ENCODE measurements around the gene HID1. TPM values are rescaled to one million over a fixed set of nuclear protein-coding genes. Genes with fewer than 3 reads are reported as not detected.

HID1 gene
- total RNA-seq, 4 donors from 2014 or later: 4.6 to 21.9 (median 10.8) TPM

GRCh38 chr17:74904687-74905409, 67.7 kb downstream of the HID1 start:
- 52 to 62% methylated on average over 5 of the region's 7 CpGs for WGBS, 2 donors (ENCODE audit: low coverage in 1 of 2)
- Histone ChIP-seq H3K4me3 (no peak overlapping the region), H3K9me3 (no peaks in the 10 kb centered on the region), H3K27me3 (peaks cover 66% of the 10 kb centered on the region), H3K27ac (no peak overlapping the region), H3K36me3 (no peaks in the 10 kb centered on the region), H3K4me1 (no peaks in the 10 kb centered on the region)
- ATAC-seq: no peak
- TF ChIP-seq, protein P1, sequence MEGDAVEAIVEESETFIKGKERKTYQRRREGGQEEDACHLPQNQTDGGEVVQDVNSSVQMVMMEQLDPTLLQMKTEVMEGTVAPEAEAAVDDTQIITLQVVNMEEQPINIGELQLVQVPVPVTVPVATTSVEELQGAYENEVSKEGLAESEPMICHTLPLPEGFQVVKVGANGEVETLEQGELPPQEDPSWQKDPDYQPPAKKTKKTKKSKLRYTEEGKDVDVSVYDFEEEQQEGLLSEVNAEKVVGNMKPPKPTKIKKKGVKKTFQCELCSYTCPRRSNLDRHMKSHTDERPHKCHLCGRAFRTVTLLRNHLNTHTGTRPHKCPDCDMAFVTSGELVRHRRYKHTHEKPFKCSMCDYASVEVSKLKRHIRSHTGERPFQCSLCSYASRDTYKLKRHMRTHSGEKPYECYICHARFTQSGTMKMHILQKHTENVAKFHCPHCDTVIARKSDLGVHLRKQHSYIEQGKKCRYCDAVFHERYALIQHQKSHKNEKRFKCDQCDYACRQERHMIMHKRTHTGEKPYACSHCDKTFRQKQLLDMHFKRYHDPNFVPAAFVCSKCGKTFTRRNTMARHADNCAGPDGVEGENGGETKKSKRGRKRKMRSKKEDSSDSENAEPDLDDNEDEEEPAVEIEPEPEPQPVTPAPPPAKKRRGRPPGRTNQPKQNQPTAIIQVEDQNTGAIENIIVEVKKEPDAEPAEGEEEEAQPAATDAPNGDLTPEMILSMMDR (IDR thresholded peaks at IDR 0.05): no peak
- TF ChIP-seq POLR2A (IDR thresholded peaks at IDR 0.05): no peak
- TF ChIP-seq EP300 (IDR thresholded peaks at IDR 0.05): no peak
- no peak for TF ChIP-seq POLR2AphosphoS5 (IDR thresholded peaks at IDR 0.05)

DNA sequence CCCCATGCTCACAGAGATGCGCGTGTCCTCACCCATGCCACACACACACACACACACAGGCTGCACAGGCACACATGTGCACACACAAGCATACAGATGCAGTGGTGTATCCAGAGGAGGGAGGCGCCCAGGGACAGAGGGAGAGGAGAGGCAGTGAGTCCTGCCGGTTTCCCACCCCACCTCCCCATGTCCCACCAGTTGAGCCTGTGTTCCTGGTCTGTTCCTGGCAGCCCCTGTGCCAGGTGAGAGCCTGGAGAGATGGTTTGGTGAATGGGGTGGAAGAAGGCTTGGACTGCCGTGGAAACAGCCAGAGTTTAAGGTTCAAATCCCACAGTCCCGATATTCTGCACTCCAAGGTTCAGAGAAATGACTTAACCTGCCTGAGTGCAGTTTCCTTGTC, 68.9 kb downstream of the HID1 start:
- no peak for ATAC-seq
- Histone ChIP-seq H3K4me1 (no peaks in the 10 kb centered on the region), H3K9me3 (no peaks in the 10 kb centered on the region), H3K4me3 (no peak overlapping the region), H3K36me3 (no peaks in the 10 kb centered on the region), H3K27me3 (peaks cover 66% of the 10 kb centered on the region), H3K27ac (no peak overlapping the region)
- no peak for TF ChIP-seq POLR2A (IDR thresholded peaks at IDR 0.05)
- TF ChIP-seq, protein P1 (IDR thresholded peaks at IDR 0.05): no peak
- no peak for TF ChIP-seq EP300 (IDR thresholded peaks at IDR 0.05)
- TF ChIP-seq POLR2AphosphoS5 (IDR thresholded peaks at IDR 0.05): no peak
- 63 to 85% methylated on average over 5 to 6 of the region's 6 CpGs for WGBS, 2 donors (ENCODE audit: low coverage in 1 of 2)

DNA sequence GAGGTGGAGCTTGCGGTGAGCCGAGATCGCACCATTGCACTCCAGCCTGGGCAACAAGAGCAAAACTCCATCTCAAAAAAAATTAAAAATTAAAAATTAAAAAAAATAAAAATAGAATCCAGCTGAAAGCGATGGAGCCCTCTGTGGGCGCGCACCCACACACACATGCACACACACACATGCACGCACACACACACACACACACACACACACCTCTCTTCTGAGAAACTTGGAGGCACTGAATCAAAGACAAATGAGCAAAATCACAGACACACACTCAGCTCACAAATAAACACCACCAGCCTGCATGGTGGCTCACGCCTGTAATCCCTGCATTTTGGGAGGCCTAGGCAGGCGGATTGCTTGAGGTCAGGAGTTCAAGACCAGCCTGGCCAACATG, 69.5 kb downstream of the HID1 start:
- H3K9me3 ChIP-seq: no peaks in the 10 kb centered on the region
- 81 to 91% methylated on average over 6 to 9 of the region's 9 CpGs for WGBS, 2 donors (ENCODE audit: low coverage in 1 of 2)
- H3K27me3 ChIP-seq: peaks cover 66% of the 10 kb centered on the region
- no peak for ATAC-seq
- no peaks in the 10 kb centered on the region for H3K36me3 ChIP-seq
- no peak overlapping the region for H3K4me3 ChIP-seq
- H3K4me1 ChIP-seq: no peaks in the 10 kb centered on the region
- TF ChIP-seq POLR2A (IDR thresholded peaks at IDR 0.05) (no peak), EP300 (IDR thresholded peaks at IDR 0.05) (no peak), POLR2AphosphoS5 (IDR thresholded peaks at IDR 0.05) (no peak)
- TF ChIP-seq, protein P1 (IDR thresholded peaks at IDR 0.05): no peak
- no peak overlapping the region for H3K27ac ChIP-seq

GRCh38 chr17:74901353-74902135, 71.0 kb downstream of the HID1 start:
- ATAC-seq: no peak
- H3K4me3 ChIP-seq: no peak overlapping the region
- H3K4me1 ChIP-seq: no peaks in the 10 kb centered on the region
- 51 to 59% methylated on average over 6 to 11 of the region's 14 CpGs for WGBS, 2 donors (ENCODE audit: low coverage in 1 of 2)
- peaks cover 61% of the 10 kb centered on the region for H3K27me3 ChIP-seq
- no peak overlapping the region for H3K27ac ChIP-seq
- TF ChIP-seq, protein P1 (IDR thresholded peaks at IDR 0.05): no peak
- TF ChIP-seq POLR2A (IDR thresholded peaks at IDR 0.05): no peak
- TF ChIP-seq POLR2AphosphoS5 (IDR thresholded peaks at IDR 0.05): no peak
- no peak for TF ChIP-seq EP300 (IDR thresholded peaks at IDR 0.05)
- no peaks in the 10 kb centered on the region for H3K9me3 ChIP-seq
- H3K36me3 ChIP-seq: no peaks in the 10 kb centered on the region

Other genes with a start within 250 kb of the HID1 start
- 1 to 10 TPM; 1.2 to 5.1 (median 2.0) TPM for gene RAB37, start 235.5 kb downstream of the HID1 start, total RNA-seq
- 10 to 100 TPM; 10.3 to 25.7 (median 19.9) TPM for gene NHERF1, start 224.1 kb downstream of the HID1 start, total RNA-seq
- gene NAT9, start 196.4 kb downstream of the HID1 start, total RNA-seq: 10 to 100 TPM; 21.7 to 34.7 (median 26.3) TPM
- 1 to 10 TPM in 1 of 4 donors, under 1 TPM in 2, not detected in 1; 0.16 to 3.5 (median 0.42) TPM for gene GRIN2C, start 112.9 kb downstream of the HID1 start, total RNA-seq
- 1 to 10 TPM; 3.6 to 7.8 (median 4.6) TPM for gene FDXR, start 99.8 kb downstream of the HID1 start, total RNA-seq
- gene FADS6, start 79.1 kb downstream of the HID1 start, total RNA-seq: under 1 TPM in 1 of 4 donors, not detected in 3; 0.37 TPM
- not detected for gene USH1G, start 49.5 kb downstream of the HID1 start, total RNA-seq
- gene OTOP2, start 48.5 kb downstream of the HID1 start, total RNA-seq: not detected
- gene OTOP3, start 36.9 kb downstream of the HID1 start, total RNA-seq: under 1 TPM in 2 of 4 donors, not detected in 2; 0.31 to 0.82 TPM
- 10 to 100 TPM; 11.8 to 35.3 (median 18.1) TPM for gene CDR2L, start 14.9 kb upstream of the HID1 start, total RNA-seq
- gene MRPL58, start 39.9 kb upstream of the HID1 start, total RNA-seq: 100 to 1,000 TPM in 1 of 4 donors, 10 to 100 TPM in 3; 36.6 to 112 (median 50.5) TPM
- gene ATP5PD, start 74.2 kb upstream of the HID1 start, total RNA-seq: 100 to 1,000 TPM; 213 to 337 (median 307) TPM
- gene KCTD2, start 74.5 kb upstream of the HID1 start, total RNA-seq: 10 to 100 TPM; 27.1 to 39.7 (median 28.8) TPM
- 1 to 10 TPM; 4.0 to 6.9 (median 5.2) TPM for gene SLC16A5, start 115.2 kb upstream of the HID1 start, total RNA-seq
- 1 to 10 TPM; 2.4 to 6.1 (median 3.9) TPM for gene ARMC7, start 137.2 kb upstream of the HID1 start, total RNA-seq
- gene NT5C, start 159.0 kb upstream of the HID1 start, total RNA-seq: 100 to 1,000 TPM in 2 of 4 donors, 10 to 100 TPM in 2; 74.5 to 121 (median 99.6) TPM
- 10 to 100 TPM in 3 of 4 donors, 1 to 10 TPM in 1; 9.3 to 48.5 (median 25.0) TPM for gene JPT1, start 181.8 kb upstream of the HID1 start, total RNA-seq
- gene SUMO2, start 210.2 kb upstream of the HID1 start, total RNA-seq: 10 to 100 TPM; 67.7 to 95.2 (median 69.9) TPM
- 10 to 100 TPM; 19.6 to 62.3 (median 22.3) TPM for gene NUP85, start 232.9 kb upstream of the HID1 start, total RNA-seq